Uterus (tissue), 2 donors: Measurements from ENCODE around the gene FAM174C.

Source experiments
- POLR2A ChIP-seq, 2 donors: fragments of 450-650 bp; IDR thresholded peaks; one replicate each; pipeline ENCODE4 v1.6.1; 2016; ENCODE audit warnings: antibody characterized with exemption in 2 of 2, mild to moderate bottlenecking in 1 of 2, moderate library complexity in 1 of 2
- TF ChIP-seq, protein P1 (sequence below), 4 experiments: fragments of 200-600 bp in 2 of 4; fragments of 450-650 bp in 2 of 4; sonication (generic) in 2 of 4; IDR thresholded peaks; one replicate each; pipeline ENCODE4 v1.5.1; 2016 to 2019; ENCODE audit warnings: antibody characterized with exemption in 4 of 4, mild to moderate bottlenecking in 2 of 4, moderate library complexity in 1 of 4

DNA sequence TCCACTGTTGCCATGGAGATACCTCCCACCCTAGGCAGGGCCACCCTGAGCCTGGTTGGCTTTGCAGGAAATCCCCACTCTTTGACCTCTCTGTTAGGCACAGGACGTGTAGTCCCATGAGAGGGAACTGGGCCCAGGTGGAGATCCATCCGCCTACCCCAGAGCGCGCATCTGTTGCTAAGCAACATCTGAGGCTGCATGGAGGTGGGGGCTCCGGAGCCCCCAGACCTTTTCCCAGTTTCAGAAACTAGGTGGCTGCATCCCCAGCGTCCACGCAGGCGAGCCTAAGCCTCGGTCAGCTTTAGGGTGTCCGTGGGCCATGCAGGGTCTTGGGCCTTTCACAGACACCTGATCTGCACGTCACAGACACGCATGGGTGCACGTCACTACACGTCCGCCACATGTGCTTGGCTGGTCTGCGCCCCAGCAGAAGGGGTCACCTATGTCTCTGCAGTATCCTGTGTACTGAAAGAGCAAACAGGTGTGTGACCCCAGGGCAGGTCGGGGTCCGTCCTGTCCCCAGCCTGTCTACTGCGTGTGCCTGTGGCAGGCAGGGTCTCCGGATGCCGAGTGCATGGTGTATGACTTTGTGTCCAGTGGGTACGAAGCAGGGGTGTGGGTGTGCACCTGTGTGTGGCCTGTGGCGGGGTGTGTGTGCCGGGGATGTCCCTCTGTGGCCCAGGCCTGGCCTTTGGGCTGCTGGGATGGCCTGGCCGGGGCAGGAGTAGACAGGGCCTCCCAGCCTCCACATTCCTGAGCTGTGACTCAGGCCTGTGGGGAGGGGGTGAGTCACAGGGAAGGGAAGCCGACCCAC lies 10.3 kb upstream of the FAM174C start:
- TF ChIP-seq, protein P1, sequence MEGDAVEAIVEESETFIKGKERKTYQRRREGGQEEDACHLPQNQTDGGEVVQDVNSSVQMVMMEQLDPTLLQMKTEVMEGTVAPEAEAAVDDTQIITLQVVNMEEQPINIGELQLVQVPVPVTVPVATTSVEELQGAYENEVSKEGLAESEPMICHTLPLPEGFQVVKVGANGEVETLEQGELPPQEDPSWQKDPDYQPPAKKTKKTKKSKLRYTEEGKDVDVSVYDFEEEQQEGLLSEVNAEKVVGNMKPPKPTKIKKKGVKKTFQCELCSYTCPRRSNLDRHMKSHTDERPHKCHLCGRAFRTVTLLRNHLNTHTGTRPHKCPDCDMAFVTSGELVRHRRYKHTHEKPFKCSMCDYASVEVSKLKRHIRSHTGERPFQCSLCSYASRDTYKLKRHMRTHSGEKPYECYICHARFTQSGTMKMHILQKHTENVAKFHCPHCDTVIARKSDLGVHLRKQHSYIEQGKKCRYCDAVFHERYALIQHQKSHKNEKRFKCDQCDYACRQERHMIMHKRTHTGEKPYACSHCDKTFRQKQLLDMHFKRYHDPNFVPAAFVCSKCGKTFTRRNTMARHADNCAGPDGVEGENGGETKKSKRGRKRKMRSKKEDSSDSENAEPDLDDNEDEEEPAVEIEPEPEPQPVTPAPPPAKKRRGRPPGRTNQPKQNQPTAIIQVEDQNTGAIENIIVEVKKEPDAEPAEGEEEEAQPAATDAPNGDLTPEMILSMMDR (IDR thresholded peaks at IDR 0.05) = no peak
- no peak for TF ChIP-seq POLR2A (IDR thresholded peaks at IDR 0.05)
